NK-92 treated with Interleukin-12 subunit alpha and Interleukin-12 subunit beta, amount 100 ng/mL, for 24 hours (cell line): Measurements from ENCODE around the gene MFSD6.
"Not testable (repeated sequence)": the region's sequence is repeated elsewhere in the genome, so short reads cannot be mapped to it uniquely, and the experiment has no call there.

Source experiments
- DNase-seq: peaks from one replicate; lab custom pipeline; 2025; lab: John Stamatoyannopoulos, UW

The MFSD6 gene

GRCh38 chr2:190466819-190467446, 58.8 kb downstream of the MFSD6 start:
- DNase-seq: no peak

GRCh38 chr2:190467575-190468083, 59.5 kb downstream of the MFSD6 start:
- DNase-seq: no peak

DNA sequence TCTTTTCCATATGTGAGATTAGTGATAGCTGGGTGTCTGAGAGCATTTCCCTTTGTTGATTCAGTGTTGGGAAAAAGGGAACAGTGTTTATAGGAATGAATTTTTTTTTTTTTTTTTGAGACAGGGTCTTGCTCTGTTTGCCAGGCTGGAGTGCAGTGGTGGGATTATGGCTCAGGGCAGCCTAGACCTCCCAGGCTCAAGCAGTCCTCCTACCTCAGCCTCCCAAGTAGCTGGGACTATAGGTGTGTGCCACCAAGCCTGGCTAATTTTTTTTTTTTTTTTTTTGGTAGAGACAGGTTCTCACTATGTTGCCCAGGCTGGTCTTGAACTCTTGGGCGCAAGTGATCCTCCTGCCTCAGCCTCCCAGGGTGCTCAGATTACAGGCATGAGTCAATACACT, 60.2 kb downstream of the MFSD6 start:
- not testable (repeated sequence) for DNase-seq

- no peak for DNase-seq
Measured at GRCh38 chr2:190468814-190469569, 60.8 kb downstream of the MFSD6 start.

GRCh38 chr2:190469771-190470170, 61.6 kb downstream of the MFSD6 start:
- no peak for DNase-seq

DNA sequence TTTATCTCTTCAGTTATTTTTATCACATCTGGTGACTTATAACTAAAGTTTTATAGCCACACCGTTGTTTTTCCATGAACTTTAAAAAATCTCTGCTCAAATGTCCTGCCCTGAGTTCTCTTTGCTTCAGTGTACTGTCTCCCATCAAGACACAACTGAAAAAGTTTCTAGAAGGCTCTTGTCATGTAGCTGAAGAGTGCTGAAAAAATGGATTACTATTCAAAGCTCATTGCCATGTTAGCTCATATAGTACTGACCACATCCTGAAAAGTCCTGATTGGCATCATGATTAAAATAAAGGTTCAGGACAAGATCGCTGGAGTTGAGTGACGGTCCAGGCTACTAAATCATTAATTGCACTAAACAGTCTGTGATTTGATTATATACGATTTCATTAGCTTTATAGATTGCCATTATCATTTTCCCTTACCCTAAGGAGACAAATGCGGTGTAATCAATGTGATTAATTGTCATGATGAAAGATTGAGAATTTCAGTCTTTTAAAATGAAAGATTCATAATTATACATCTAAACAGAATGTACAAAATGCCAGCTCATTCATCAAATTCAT, 62.2 kb downstream of the MFSD6 start:
- DNase-seq: no peak

GRCh38 chr2:190477661-190478454, 69.7 kb downstream of the MFSD6 start:
- DNase-seq: no peak

GRCh38 chr2:190478572-190479195, 70.5 kb downstream of the MFSD6 start:
- DNase-seq: no peak

- no peak for DNase-seq
Measured at GRCh38 chr2:190481339-190481738, 73.2 kb downstream of the MFSD6 start.

DNA sequence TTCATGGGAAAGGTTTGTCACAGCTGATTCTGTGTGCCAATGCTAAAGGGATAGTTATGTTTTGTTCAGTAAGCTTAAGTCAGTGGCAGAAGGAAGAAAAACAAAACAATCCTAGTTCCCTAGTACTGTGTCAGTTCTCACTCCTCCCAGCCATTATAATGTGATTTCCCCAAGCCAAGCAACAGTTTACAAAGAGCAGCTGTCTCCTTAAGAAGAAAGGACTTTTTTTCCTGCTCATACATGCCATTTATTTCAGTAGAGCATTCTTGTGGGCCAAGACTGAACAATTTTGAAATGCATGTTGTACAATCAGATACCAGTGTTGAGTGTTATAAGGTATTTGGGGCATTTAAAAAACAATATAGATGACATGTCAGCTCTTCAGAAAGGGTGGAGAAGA, 74.3 kb downstream of the MFSD6 start:
- DNase-seq: no peak

GRCh38 chr2:190486037-190486623, 78.0 kb downstream of the MFSD6 start:
- no peak for DNase-seq

DNA sequence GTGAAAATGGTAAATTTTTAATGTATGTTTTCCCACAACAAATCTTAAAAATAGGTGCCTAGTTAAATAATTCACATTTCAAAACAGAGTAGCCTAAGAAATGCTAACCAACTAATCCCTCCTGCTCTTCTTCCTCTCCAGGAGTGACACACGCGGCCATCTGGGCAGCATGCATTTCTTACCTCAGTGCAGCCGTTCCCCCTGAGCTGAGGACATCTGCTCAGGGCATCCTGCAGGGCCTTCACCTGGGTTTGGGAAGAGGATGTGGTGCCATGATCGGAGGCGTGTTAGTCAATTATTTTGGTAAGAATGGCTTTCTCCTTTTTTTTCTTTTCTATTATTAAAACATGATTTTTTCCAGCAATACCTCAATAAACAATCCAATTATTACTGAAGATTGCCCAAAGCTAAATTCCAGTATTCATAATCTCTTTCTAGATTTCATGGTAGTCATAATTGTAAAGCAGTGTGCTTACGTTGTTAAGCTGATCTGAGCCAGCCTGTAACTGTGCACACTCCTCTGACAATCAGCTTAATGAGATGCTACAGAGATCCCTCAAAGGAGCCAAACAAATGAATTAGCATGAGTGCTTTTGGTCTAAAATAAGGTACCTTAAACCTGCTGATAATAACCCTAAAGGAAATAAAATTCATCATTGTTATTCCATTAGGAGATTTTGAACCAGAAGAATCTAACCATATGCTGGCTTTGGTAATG, 80.5 kb downstream of the MFSD6 start:
- no peak for DNase-seq

- DNase-seq: no peak
Measured at GRCh38 chr2:190489475-190489874, 81.3 kb downstream of the MFSD6 start.

- DNase-seq: no peak
Measured at GRCh38 chr2:190490502-190490901, 82.3 kb downstream of the MFSD6 start.

DNA sequence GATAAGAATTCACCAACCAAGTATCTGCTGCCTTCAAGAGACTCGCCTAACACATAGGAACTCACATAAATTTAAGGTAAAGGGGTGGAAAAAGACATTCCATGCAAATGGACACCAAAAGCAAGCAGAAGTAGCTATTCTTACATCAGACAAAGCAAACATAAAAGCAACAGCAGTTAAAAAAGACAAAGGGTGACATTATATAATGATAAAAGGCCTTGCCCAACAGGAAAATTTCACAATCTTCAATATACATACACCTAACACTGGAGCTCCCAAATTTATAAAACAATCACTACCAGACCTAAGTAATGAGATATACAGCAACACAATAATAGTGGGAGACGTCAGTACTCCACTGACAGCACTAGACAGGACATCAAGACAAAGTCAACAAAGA, 84.9 kb downstream of the MFSD6 start:
- DNase-seq: no peak

DNA sequence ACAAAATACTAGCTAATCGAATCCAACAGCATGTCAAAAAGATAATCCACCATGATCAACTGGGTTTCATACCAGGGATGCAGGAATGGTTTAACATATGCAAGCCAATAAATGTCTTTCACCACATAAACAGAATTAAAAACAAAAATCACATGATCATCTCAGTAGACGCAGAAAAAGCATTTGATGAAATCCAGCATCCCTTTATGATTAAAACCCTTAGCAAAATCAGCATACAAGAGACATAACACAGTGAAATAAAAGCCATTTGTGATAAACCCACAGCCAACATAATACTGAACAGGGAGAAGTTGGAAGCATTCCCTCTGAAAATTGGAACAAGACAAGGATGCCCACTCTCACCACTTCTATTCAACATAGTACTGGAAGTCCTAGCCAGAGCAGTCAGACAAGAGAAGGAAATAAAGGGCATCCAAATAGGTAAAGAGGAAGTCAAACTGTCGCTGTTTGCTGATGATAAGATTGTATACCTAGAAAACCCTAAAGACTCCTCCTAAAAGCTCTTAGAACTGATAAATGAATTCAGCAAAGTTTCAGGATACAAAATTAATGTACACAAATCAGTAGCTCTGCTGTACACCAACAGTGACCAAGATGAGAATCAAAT, 86.6 kb downstream of the MFSD6 start:
- not testable (repeated sequence) for DNase-seq

- DNase-seq: no peak
Measured at GRCh38 chr2:190497428-190497827, 89.3 kb downstream of the MFSD6 start.

DNA sequence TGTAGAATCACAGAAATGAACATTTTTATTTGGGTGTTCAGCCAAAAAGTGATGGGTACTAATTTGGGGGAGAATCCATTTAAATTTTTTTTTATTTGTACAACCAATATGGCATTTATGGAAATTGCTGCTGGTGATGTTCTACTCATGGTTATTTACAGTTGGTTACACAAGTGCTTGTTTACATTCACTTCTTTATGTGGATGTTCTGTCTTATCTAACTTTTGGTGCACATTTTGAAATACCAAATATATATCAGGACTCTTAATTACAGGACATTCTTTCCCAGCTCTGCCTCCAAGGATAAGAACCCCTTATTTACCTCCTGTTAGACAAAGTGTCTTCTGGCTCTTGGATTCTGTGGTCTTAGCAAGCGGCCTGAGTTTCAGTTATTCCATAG, 91.1 kb downstream of the MFSD6 start:
- no peak for DNase-seq

DNA sequence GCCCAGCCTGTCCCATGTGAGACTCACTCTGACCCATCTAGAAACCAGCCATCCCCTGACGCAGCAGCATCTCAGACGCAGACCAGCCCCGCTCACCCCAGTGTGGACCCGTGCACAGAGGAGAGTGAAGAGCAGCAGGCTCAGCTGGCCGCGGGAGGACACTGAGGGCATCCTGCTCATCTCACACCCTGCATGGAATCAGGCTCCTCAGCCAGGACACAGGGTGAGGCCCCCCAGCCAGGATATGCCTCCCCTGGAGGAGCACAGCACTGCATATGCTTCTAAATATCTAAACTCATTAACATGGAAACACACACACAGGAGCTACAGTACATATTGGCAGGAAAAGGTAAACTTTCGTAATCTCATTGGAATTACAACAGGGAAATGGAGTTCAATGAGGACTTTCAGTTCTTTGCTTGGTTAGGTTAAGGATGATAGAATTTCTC, 91.9 kb downstream of the MFSD6 start:
- DNase-seq: no peak

DNA sequence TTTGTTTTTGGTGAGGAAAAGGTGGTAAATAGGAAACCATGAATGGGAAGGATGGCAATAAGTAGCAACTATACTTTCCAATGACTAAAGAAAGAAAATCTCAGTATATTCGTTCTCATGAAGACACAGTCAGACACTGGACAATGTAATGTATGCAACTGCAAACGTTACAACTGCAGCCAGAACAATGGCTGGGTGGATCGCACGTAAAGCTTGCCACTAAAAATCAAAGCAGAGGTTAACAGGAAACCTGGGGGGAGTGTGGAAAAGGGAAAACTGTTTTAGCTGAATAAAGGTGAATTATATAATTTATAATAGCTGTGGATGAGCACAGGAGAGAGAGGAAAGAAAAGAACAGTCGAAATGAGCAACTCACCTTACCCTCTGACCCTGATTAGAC, 93.1 kb downstream of the MFSD6 start:
- no peak for DNase-seq
